ENCODE data around the gene SORCS2.
"Not testable (repeated sequence)": the region's sequence is repeated elsewhere in the genome, so short reads cannot be mapped to it uniquely, and the experiment has no call there.

SORCS2 gene

DNA sequence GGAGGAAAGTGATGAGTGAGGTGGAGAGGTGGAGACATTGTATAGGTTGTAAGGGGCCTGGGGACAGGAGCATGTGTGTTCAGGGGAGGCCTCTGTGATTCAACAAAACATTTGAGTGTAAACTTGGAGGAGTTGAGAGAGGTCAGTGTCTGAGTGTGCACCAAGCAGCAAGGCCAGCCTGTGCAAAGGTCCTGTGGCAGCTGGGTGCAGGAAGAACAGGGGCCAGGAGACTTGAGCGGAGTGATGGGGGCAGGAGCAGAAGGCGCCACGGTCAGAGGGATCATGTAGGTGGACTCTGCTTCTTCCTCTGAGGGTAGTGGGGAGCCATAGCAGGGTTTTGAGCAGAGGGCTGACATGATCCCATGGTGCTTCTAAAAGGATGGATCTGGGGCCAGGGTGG lies 252.0 kb downstream of the SORCS2 start:
- Histone ChIP-seq H3K4me3 (ENCODE audit: low read depth, low read length) (no peak overlapping the region), H3K4me1 (ENCODE audit: control insufficient read depth, insufficient read depth, low read length) (no peaks in the 10 kb centered on the region), H3K9ac (ENCODE audit: low read depth, low read length) (no peak overlapping the region), H3K27me3 (ENCODE audit: control insufficient read depth, insufficient read depth, low read length) (no peaks in the 10 kb centered on the region), H3K9me3 (ENCODE audit: control insufficient read depth, insufficient read depth, low read length) (no peaks in the 10 kb centered on the region), H3K36me3 (ENCODE audit: control insufficient read depth, insufficient read depth, low read length) (no peaks in the 10 kb centered on the region), H3K27ac (ENCODE audit: low read depth, low read length) (no peak overlapping the region)

- Histone ChIP-seq H3K27me3 (ENCODE audit: control insufficient read depth, insufficient read depth, low read length) (no peaks in the 10 kb centered on the region), H3K27ac (ENCODE audit: low read depth, low read length) (no peak overlapping the region), H3K9ac (ENCODE audit: low read depth, low read length) (no peak overlapping the region), H3K9me3 (ENCODE audit: control insufficient read depth, insufficient read depth, low read length) (no peaks in the 10 kb centered on the region), H3K36me3 (ENCODE audit: control insufficient read depth, insufficient read depth, low read length) (no peaks in the 10 kb centered on the region), H3K4me3 (ENCODE audit: low read depth, low read length) (no peak overlapping the region), H3K4me1 (ENCODE audit: control insufficient read depth, insufficient read depth, low read length) (no peaks in the 10 kb centered on the region)
Observed at GRCh38 chr4:7444731-7445130, 252.4 kb downstream of the SORCS2 start.

GRCh38 chr4:7447236-7447635 lies 254.9 kb downstream of the SORCS2 start:
- no peaks in the 10 kb centered on the region for H3K27me3 ChIP-seq (ENCODE audit: control insufficient read depth, insufficient read depth, low read length)
- no peaks in the 10 kb centered on the region for H3K4me1 ChIP-seq (ENCODE audit: control insufficient read depth, insufficient read depth, low read length)
- H3K36me3 ChIP-seq (ENCODE audit: control insufficient read depth, insufficient read depth, low read length): no peaks in the 10 kb centered on the region
- H3K9me3 ChIP-seq (ENCODE audit: control insufficient read depth, insufficient read depth, low read length): no peaks in the 10 kb centered on the region
- H3K27ac ChIP-seq (ENCODE audit: low read depth, low read length): no peak overlapping the region
- H3K4me3 ChIP-seq (ENCODE audit: low read depth, low read length): no peak overlapping the region
- no peak overlapping the region for H3K9ac ChIP-seq (ENCODE audit: low read depth, low read length)

- no peaks in the 10 kb centered on the region for H3K4me1 ChIP-seq (ENCODE audit: control insufficient read depth, insufficient read depth, low read length)
- H3K27ac ChIP-seq (ENCODE audit: low read depth, low read length): no peak overlapping the region
- H3K36me3 ChIP-seq (ENCODE audit: control insufficient read depth, insufficient read depth, low read length): no peaks in the 10 kb centered on the region
- no peak overlapping the region for H3K9ac ChIP-seq (ENCODE audit: low read depth, low read length)
- no peaks in the 10 kb centered on the region for H3K27me3 ChIP-seq (ENCODE audit: control insufficient read depth, insufficient read depth, low read length)
- H3K9me3 ChIP-seq (ENCODE audit: control insufficient read depth, insufficient read depth, low read length): no peaks in the 10 kb centered on the region
- no peak overlapping the region for H3K4me3 ChIP-seq (ENCODE audit: low read depth, low read length)
Observed at GRCh38 chr4:7448036-7448435, 255.7 kb downstream of the SORCS2 start.

GRCh38 chr4:7450775-7451433 lies 258.6 kb downstream of the SORCS2 start:
- H3K27ac ChIP-seq (ENCODE audit: low read depth, low read length): no peak overlapping the region
- no peaks in the 10 kb centered on the region for H3K27me3 ChIP-seq (ENCODE audit: control insufficient read depth, insufficient read depth, low read length)
- H3K9me3 ChIP-seq (ENCODE audit: control insufficient read depth, insufficient read depth, low read length): no peaks in the 10 kb centered on the region
- H3K9ac ChIP-seq (ENCODE audit: low read depth, low read length): no peak overlapping the region
- no peak overlapping the region for H3K4me3 ChIP-seq (ENCODE audit: low read depth, low read length)
- no peaks in the 10 kb centered on the region for H3K4me1 ChIP-seq (ENCODE audit: control insufficient read depth, insufficient read depth, low read length)
- H3K36me3 ChIP-seq (ENCODE audit: control insufficient read depth, insufficient read depth, low read length): no peaks in the 10 kb centered on the region

DNA sequence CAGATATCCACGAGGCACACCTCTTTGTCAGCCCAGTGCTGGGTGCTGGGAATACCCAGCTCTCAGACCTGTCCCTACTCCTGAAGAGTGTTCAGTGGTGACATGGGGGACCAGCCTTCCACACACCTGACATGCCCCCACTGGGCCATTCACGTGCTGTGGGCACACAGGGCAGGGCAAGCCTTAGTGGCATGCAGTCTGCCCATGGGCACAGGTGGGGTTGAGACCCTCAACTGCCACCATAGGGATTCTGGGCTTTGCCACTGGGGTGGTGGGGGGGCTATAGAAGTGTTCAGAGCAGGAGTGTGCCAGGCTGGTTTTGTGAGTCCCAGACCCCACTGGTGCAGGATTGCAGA lies 259.1 kb downstream of the SORCS2 start:
- H3K9me3 ChIP-seq (ENCODE audit: control insufficient read depth, insufficient read depth, low read length): no peaks in the 10 kb centered on the region
- H3K27ac ChIP-seq (ENCODE audit: low read depth, low read length): no peak overlapping the region
- H3K36me3 ChIP-seq (ENCODE audit: control insufficient read depth, insufficient read depth, low read length): no peaks in the 10 kb centered on the region
- no peak overlapping the region for H3K9ac ChIP-seq (ENCODE audit: low read depth, low read length)
- no peaks in the 10 kb centered on the region for H3K27me3 ChIP-seq (ENCODE audit: control insufficient read depth, insufficient read depth, low read length)
- H3K4me3 ChIP-seq (ENCODE audit: low read depth, low read length): no peak overlapping the region
- H3K4me1 ChIP-seq (ENCODE audit: control insufficient read depth, insufficient read depth, low read length): no peaks in the 10 kb centered on the region

GRCh38 chr4:7451800-7452199 lies 259.5 kb downstream of the SORCS2 start:
- H3K36me3 ChIP-seq (ENCODE audit: control insufficient read depth, insufficient read depth, low read length): no peaks in the 10 kb centered on the region
- H3K9ac ChIP-seq (ENCODE audit: low read depth, low read length): no peak overlapping the region

DNA sequence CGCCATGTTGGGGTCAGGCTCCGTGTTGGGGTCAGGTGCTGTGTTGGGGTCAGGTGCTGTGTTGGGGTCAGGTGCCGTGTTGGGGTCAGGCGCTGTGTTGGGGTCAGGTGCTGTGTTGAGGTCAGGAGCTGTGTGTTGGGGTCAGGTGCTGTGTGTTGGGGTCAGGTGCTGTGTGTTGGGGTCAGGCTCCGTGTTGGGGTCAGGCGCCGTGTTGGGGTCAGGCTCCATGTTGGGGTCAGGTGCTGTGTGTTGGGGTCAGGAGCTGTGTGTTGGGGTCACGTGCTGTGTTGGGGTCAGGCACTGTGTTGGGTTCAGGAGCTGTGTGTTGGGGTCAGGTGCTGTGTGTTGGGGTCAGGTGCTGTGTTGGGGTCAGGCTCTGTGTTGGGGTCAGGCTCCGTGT lies 260.5 kb downstream of the SORCS2 start:
- not testable (repeated sequence) for H3K4me1 ChIP-seq (ENCODE audit: control insufficient read depth, insufficient read depth, low read length); H3K36me3 ChIP-seq (ENCODE audit: control insufficient read depth, insufficient read depth, low read length); H3K27ac ChIP-seq (ENCODE audit: low read depth, low read length); H3K9me3 ChIP-seq (ENCODE audit: control insufficient read depth, insufficient read depth, low read length); H3K27me3 ChIP-seq (ENCODE audit: control insufficient read depth, insufficient read depth, low read length); H3K9ac ChIP-seq (ENCODE audit: low read depth, low read length); H3K4me3 ChIP-seq (ENCODE audit: low read depth, low read length)

More at GRCh38 chr4:7451800-7452199, 259.5 kb downstream of the SORCS2 start:
- Histone ChIP-seq H3K9me3 (ENCODE audit: control insufficient read depth, insufficient read depth, low read length) (no peaks in the 10 kb centered on the region), H3K4me3 (ENCODE audit: low read depth, low read length) (no peak overlapping the region), H3K27me3 (ENCODE audit: control insufficient read depth, insufficient read depth, low read length) (no peaks in the 10 kb centered on the region), H3K27ac (ENCODE audit: low read depth, low read length) (no peak overlapping the region), H3K4me1 (ENCODE audit: control insufficient read depth, insufficient read depth, low read length) (no peaks in the 10 kb centered on the region)

DNA sequence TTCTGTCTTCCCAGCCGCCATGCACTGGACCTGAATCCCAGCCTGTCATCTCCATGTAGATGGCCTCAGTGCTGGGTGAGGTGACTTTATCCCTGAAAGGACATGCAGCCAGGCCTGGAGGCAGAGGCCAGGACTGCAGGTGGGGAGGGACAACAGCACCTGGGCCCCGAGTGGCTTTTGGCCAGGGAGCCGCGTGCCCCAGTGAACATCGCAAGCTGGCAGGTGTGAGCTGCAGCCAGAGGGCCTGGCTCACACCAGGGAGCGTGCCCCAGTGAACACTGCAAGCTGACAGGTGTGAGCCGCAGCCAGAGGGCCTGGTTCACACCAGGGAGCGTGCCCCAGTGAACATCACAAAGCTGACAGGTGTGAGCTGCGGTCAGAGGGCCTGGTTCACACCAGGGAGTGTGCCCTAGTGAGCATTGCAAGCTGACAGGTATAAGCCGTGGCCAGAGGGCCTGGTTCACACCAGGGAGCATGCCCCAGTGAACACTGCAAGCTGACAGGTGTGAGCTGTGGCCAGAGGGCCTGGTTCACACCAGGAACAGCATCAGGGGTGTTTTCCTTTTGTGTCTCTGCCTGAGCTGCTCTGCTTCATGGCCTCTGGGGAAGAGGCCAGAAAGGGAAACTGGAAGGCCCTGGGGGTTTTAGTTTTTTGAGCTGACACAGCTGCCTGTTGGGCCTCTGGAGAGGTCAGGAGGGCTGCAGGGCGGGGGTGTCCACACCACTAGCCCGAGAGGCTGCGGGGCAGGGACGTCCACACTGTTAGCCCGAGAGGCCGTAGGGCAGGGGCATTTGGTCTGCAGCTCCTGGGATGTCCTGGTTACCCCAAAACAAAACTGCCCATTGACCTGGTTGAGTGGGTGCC lies 265.1 kb downstream of the SORCS2 start:
- no peak overlapping the region for H3K27ac ChIP-seq (ENCODE audit: low read depth, low read length)
- H3K4me3 ChIP-seq (ENCODE audit: low read depth, low read length): no peak overlapping the region
- no peak overlapping the region for H3K9ac ChIP-seq (ENCODE audit: low read depth, low read length)
- H3K27me3 ChIP-seq (ENCODE audit: control insufficient read depth, insufficient read depth, low read length): no peaks in the 10 kb centered on the region
- H3K9me3 ChIP-seq (ENCODE audit: control insufficient read depth, insufficient read depth, low read length): no peaks in the 10 kb centered on the region
- H3K36me3 ChIP-seq (ENCODE audit: control insufficient read depth, insufficient read depth, low read length): no peaks in the 10 kb centered on the region
- H3K4me1 ChIP-seq (ENCODE audit: control insufficient read depth, insufficient read depth, low read length): peaks cover 12% of the 10 kb centered on the region

- no peak overlapping the region for H3K4me3 ChIP-seq (ENCODE audit: low read depth, low read length)
- H3K9me3 ChIP-seq (ENCODE audit: control insufficient read depth, insufficient read depth, low read length): no peaks in the 10 kb centered on the region
- H3K27me3 ChIP-seq (ENCODE audit: control insufficient read depth, insufficient read depth, low read length): no peaks in the 10 kb centered on the region
- no peak overlapping the region for H3K27ac ChIP-seq (ENCODE audit: low read depth, low read length)
- no peak overlapping the region for H3K9ac ChIP-seq (ENCODE audit: low read depth, low read length)
- peaks cover 13% of the 10 kb centered on the region for H3K4me1 ChIP-seq (ENCODE audit: control insufficient read depth, insufficient read depth, low read length)
- H3K36me3 ChIP-seq (ENCODE audit: control insufficient read depth, insufficient read depth, low read length): no peaks in the 10 kb centered on the region
Observed at GRCh38 chr4:7458066-7458425, 265.7 kb downstream of the SORCS2 start.

GRCh38 chr4:7458477-7458876 lies 266.1 kb downstream of the SORCS2 start:
- Histone ChIP-seq H3K9ac (ENCODE audit: low read depth, low read length) (no peak overlapping the region), H3K9me3 (ENCODE audit: control insufficient read depth, insufficient read depth, low read length) (no peaks in the 10 kb centered on the region), H3K27me3 (ENCODE audit: control insufficient read depth, insufficient read depth, low read length) (no peaks in the 10 kb centered on the region), H3K4me3 (ENCODE audit: low read depth, low read length) (no peak overlapping the region), H3K4me1 (ENCODE audit: control insufficient read depth, insufficient read depth, low read length) (peaks cover 13% of the 10 kb centered on the region), H3K36me3 (ENCODE audit: control insufficient read depth, insufficient read depth, low read length) (no peaks in the 10 kb centered on the region), H3K27ac (ENCODE audit: low read depth, low read length) (no peak overlapping the region)

All from HUES48 (cell line).